Skeletal muscle tissue (tissue), 4 donors: Measurements from ENCODE around the gene CACNA2D3. TPM values are rescaled to one million over a fixed set of nuclear protein-coding genes. Genes with fewer than 3 reads are reported as not detected.

Experiments used
- H3K27ac ChIP-seq: one replicate; pipeline ENCODE4 v1.7.0; 2013; ENCODE audit warnings: mild to moderate bottlenecking, low read depth, low read length, inconsistent platforms
- H3K27me3 ChIP-seq, 3 donors: one replicate each; pipeline ENCODE4 v1.7.0; 2013; ENCODE audit warnings: low read length in 3 of 3; ENCODE audit not compliant: control insufficient read depth in 3 of 3, insufficient read depth in 3 of 3
- H3K36me3 ChIP-seq, 3 donors: one replicate each; pipeline ENCODE4 v1.7.0; 2013; ENCODE audit warnings: low read length in 3 of 3; ENCODE audit not compliant: control insufficient read depth in 3 of 3, insufficient read depth in 3 of 3
- H3K4me1 ChIP-seq, 3 donors: one replicate each; pipeline ENCODE4 v1.7.0; 2013; ENCODE audit warnings: low read length in 3 of 3, mild to moderate bottlenecking in 3 of 3; ENCODE audit not compliant: control insufficient read depth in 3 of 3, insufficient read depth in 3 of 3
- H3K4me3 ChIP-seq, 3 donors: one replicate each; pipeline ENCODE4 v1.7.0; 2013; ENCODE audit warnings: low read length in 3 of 3
- H3K9ac ChIP-seq, 3 donors: one replicate each; pipeline ENCODE4 v1.7.0; 2013; ENCODE audit warnings: low read length in 3 of 3, mild to moderate bottlenecking in 3 of 3, moderate library complexity in 2 of 3, low read depth in 1 of 3
- H3K9me3 ChIP-seq, 3 donors: one replicate each; pipeline ENCODE4 v1.7.0; 2013; ENCODE audit warnings: low read length in 3 of 3; ENCODE audit not compliant: control insufficient read depth in 3 of 3
- total RNA-seq: library from RNA; depleted of rRNA; stranded (reverse); fragments of >200 nt; gene quantifications from one replicate; pipeline ENCODE4 v1.2.3, GENCODE V29; 2014
- donor health status: Osteomylitis.

Gene CACNA2D3
- total RNA-seq, 1 donor from 2014 or later = 3.1 TPM

DNA sequence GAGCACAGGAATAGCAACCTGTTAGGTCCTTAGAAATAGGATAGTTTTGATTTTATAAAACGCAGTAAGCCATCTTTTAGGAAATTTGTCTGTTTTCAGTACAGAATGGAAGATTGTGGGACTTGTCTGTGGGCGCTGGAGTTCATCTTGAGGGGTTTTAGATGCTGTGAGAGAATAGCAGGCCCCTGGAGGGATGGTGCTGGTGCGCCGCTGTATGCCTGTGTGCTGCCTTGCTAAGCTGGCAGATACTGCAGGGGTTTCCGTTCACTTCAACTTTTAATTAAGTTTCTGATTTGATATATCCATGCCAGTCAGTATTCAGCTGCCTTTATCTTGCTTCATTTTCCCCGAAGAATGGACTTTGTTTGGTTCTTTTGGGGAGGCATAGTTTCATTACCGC is 4.2 kb downstream of the CACNA2D3 start:
- Histone ChIP-seq H3K27ac (no peak overlapping the region), H3K9ac (no peak overlapping the region), H3K9me3 (no peaks in the 10 kb centered on the region), H3K36me3 (no peaks in the 10 kb centered on the region), H3K4me1 (peaks cover 14 to 33% (median 14%) of the 10 kb centered on the region in 3 donors), H3K27me3 (no peaks in the 10 kb centered on the region), H3K4me3 (no peak overlapping the region)

DNA sequence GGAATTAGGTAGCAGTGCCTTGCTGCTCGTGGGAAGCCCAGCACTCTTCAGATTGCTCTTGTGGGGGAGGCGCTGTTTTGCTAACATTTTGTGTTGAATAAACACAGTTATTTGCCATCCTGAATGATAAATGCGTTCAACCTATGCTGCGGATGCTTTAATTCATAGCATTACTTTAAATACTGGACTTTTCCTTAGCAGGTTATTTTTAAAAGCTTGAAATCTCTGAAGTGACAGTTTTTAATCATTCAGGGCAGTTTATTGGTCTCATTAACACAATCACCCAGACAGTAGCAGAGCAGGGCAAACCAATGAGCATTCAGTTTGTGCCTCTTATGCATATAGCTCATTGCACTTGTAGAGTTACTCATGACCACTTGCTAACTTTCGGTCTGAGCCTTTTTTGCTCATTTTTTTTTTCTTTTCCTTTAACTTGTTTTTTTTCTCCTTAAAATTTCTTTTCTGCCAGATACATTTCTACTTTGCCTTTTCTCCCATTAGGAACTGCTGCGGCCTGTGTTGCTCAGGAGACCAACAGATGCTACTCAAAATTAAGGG is 5.2 kb downstream of the CACNA2D3 start:
- H3K9me3 ChIP-seq = no peaks in the 10 kb centered on the region
- peaks cover 14 to 35% (median 15%) of the 10 kb centered on the region in 3 donors for H3K4me1 ChIP-seq
- H3K4me3 ChIP-seq = no peak overlapping the region
- H3K27ac ChIP-seq = no peak overlapping the region
- no peaks in the 10 kb centered on the region for H3K27me3 ChIP-seq
- no peak overlapping the region for H3K9ac ChIP-seq
- no peaks in the 10 kb centered on the region for H3K36me3 ChIP-seq

DNA sequence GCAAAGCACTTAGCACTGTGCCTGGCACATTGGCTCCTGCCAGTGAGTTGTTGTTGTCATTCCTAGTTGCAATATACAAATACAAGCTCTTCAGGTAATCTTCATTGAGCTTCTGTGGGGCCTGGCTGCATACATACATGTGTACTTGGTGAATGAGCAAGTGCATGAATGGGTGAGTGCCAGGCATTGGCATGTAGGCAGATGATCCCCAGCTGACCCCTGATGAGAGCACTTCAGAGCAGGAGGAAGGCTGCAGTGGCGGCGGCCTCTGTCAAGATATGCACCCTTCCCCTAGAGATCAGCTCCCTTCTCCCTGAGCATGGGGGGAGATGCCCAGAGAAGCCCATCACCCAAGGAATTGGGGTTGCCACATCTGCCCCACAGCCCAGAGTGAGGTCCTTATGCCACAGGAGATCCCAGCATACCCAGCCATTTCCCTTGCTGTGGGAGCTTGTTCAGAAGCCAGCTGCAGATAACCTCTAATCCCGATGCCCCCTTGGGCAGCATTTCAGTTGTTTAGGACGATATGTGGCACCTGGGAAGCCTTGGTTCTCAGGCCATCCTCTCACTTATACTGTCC is 8.8 kb downstream of the CACNA2D3 start:
- no peak overlapping the region for H3K4me3 ChIP-seq
- H3K4me1 ChIP-seq = peaks cover 7 to 23% (median 14%) of the 10 kb centered on the region in 3 donors
- H3K27ac ChIP-seq = no peak overlapping the region
- H3K27me3 ChIP-seq = no peaks in the 10 kb centered on the region
- no peaks in the 10 kb centered on the region for H3K36me3 ChIP-seq
- H3K9me3 ChIP-seq = no peaks in the 10 kb centered on the region
- H3K9ac ChIP-seq = peak overlapping the region in 1 of 3 donors; percentile 33

DNA sequence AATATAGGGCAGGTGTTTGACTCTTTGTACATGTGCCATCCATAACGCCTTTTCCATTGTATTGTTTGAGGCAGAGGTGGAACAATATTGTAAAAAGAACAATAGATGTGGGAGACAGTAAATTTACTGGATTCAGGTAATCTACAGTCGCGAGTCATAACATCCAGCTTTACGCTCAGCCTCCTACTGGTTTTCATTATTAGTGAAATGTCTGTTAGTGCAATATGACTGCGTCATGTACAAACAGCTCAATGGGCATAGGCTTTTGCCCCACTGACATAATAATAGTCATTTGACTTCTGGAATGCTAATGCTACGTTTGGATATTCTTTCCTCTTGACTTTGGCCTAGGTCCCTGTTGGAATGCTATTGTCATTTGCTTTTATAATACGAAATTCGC is 9.5 kb downstream of the CACNA2D3 start:
- no peak overlapping the region for H3K4me3 ChIP-seq
- H3K9me3 ChIP-seq = no peaks in the 10 kb centered on the region
- H3K36me3 ChIP-seq = no peaks in the 10 kb centered on the region
- H3K27me3 ChIP-seq = no peaks in the 10 kb centered on the region
- H3K27ac ChIP-seq = no peak overlapping the region
- H3K9ac ChIP-seq = no peak overlapping the region
- peaks cover 7 to 29% (median 14%) of the 10 kb centered on the region in 3 donors for H3K4me1 ChIP-seq

DNA sequence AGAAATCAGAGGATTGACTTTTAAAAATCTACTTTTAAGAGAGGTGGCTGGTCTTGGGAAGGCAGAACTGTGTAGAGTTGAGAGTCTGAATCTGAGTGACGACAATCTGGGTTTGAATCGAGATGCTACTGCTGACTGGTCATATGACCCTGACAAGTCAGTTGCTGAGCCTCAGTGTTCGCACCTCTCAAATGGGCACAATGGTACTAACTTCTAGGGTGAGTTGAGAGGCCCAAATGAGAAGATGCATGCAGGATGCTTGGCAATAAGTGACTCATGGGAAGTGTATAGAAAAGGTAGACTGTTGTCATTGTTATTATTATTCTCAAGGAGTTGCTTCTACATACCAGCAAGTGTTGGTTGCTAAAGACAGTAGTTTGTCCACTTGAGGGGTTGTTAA is 10.3 kb downstream of the CACNA2D3 start:
- no peak overlapping the region for H3K9ac ChIP-seq
- H3K9me3 ChIP-seq = no peaks in the 10 kb centered on the region
- H3K4me3 ChIP-seq = no peak overlapping the region
- peaks cover 7 to 30% (median 14%) of the 10 kb centered on the region in 3 donors for H3K4me1 ChIP-seq
- H3K36me3 ChIP-seq = no peaks in the 10 kb centered on the region
- no peaks in the 10 kb centered on the region for H3K27me3 ChIP-seq
- H3K27ac ChIP-seq = no peak overlapping the region

DNA sequence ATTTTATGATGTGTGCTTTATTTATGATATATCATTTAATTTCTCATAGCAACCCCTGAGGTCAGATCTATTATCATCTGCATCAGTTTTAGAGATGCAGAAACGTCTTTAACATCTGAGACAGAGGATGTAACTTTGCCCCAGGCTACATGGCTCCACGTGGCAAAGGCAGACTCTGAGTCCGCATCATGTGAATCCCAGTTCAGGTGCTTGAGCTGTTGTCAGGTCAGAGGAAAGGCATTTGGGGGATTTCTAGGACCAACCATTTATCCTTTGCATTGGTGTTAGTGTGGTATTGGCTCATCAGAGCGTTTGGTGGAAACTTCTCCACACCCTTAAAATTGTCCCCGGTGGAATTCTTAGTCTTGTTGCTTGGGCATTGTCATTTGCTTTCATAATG is 10.8 kb downstream of the CACNA2D3 start:
- Histone ChIP-seq H3K9ac (no peak overlapping the region), H3K4me1 (peaks cover 7 to 30% (median 14%) of the 10 kb centered on the region in 3 donors), H3K27me3 (no peaks in the 10 kb centered on the region), H3K36me3 (no peaks in the 10 kb centered on the region), H3K27ac (no peak overlapping the region), H3K4me3 (no peak overlapping the region), H3K9me3 (no peaks in the 10 kb centered on the region)

DNA sequence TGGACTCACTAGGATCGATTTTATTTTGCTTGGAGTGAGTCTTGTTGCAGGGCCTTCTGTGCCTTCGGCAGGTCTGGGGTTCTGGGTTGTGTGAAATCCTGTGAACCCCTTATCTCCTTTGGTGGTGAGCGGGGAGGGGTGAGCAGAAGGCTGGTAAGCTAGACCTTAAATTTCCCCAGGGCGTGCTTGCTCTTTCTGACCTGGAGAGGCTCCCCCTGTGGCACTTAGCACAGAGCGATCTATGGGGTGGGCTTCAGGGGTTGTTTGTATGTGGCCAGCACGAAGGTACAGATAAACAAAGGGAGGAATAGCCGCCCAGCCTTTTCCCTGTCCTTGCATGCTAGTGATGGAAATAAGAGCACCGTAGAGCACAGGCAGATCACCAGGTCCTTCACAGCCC is 11.8 kb downstream of the CACNA2D3 start:
- Histone ChIP-seq H3K27ac (no peak overlapping the region), H3K9ac (no peak overlapping the region), H3K4me1 (peaks cover 7 to 30% (median 16%) of the 10 kb centered on the region in 3 donors), H3K9me3 (no peaks in the 10 kb centered on the region), H3K4me3 (no peak overlapping the region), H3K27me3 (no peaks in the 10 kb centered on the region), H3K36me3 (no peaks in the 10 kb centered on the region)

DNA sequence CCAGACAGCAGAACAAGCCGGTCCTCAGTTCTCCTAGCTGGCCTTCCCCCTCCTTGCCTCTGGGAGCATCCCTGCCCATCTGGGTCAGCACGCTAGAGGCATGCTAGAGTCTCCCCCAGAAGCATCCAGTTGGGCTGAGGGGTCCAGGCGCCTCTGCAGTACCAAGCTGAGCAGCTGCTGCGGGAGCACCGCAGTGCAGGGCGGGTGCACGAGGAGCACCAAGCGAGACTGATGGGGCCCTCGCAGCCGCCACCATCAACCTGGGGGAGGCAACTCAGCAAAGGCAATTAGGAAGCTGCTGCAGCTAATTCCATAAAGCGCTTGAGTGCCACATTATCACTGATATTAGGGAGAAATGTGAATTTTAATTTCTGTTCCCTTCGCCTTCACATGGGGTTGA is 12.4 kb downstream of the CACNA2D3 start:
- H3K4me3 ChIP-seq = no peak overlapping the region
- H3K36me3 ChIP-seq = no peaks in the 10 kb centered on the region
- no peak overlapping the region for H3K9ac ChIP-seq
- no peak overlapping the region for H3K27ac ChIP-seq
- peaks cover 7 to 31% (median 17%) of the 10 kb centered on the region in 3 donors for H3K4me1 ChIP-seq
- no peaks in the 10 kb centered on the region for H3K27me3 ChIP-seq
- no peaks in the 10 kb centered on the region for H3K9me3 ChIP-seq

DNA sequence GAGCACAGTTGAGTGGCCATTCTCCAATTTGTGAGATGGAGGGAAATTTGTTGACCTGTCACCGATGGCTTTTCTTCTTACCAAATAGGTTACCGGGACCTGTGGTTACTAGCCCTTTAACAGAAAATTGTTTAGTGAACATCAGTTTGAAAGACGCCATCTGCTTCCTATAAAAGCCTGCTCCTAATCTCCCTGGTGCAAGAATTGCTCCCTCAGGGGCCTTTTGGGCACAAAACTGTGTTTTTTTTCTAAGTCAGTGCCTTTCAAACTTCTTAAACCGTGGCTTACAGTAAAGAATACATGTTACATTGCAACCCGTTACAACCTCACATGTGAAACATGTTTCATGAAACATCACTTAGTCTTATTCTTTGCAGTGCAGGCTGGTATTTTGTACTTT is 15.0 kb downstream of the CACNA2D3 start:
- H3K9me3 ChIP-seq = no peaks in the 10 kb centered on the region
- H3K36me3 ChIP-seq = no peaks in the 10 kb centered on the region
- H3K4me1 ChIP-seq = peaks cover 0 to 21% (median 13%) of the 10 kb centered on the region in 3 donors
- H3K27me3 ChIP-seq = no peaks in the 10 kb centered on the region
- H3K27ac ChIP-seq = no peak overlapping the region
- H3K4me3 ChIP-seq = no peak overlapping the region
- H3K9ac ChIP-seq = no peak overlapping the region

DNA sequence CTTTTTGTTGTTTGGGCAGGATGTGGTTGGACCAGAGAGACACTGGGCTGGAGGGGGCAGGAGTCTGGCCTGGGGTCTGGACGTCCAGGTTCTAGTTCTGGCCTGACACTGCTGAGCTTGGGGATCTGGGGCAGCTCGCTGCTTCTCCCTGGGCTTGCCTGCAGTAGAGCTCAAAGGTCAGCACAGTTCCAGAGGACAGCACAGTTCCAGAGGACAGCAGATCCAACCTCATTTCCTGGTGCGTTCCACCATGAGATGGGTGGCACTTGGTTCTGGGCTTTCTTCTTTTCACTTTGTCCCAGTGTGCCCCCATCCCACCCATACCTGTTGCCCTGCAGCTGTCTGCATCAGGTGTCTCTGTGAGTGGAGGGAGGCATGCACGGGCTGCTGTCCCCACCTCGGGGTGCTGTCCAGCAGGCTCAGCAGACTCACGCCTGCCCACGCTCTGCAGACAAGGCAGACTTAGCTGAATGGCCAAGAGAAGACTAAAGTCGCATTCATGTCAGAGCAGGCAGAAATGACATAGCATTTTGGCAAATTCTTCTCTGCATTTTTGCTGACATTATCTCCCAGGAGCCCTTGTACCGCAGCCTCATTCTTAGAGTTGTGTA is 16.7 kb downstream of the CACNA2D3 start:
- Histone ChIP-seq H3K9ac (no peak overlapping the region), H3K27me3 (no peaks in the 10 kb centered on the region), H3K36me3 (no peaks in the 10 kb centered on the region), H3K27ac (no peak overlapping the region), H3K4me1 (peaks cover 0 to 21% (median 13%) of the 10 kb centered on the region in 3 donors), H3K4me3 (no peak overlapping the region), H3K9me3 (no peaks in the 10 kb centered on the region)
